Astrocyte (in vitro differentiated cells and primary cell): ENCODE measurements around the gene C19orf12. TPM values are rescaled to one million over a fixed set of nuclear protein-coding genes. Genes with fewer than 3 reads are reported as not detected.

Experiments
- DNase-seq: peaks from one replicate; pipeline ENCODE4 v3.0.0-alpha.2; 2010; ENCODE audit warnings: low read depth
- FAIRE-seq: peaks from 2 replicates; lab custom pipeline; 2011; peaks lifted over from hg19 to GRCh38; lab: Jason Lieb, UNC
- H2AFZ ChIP-seq: 2 replicates; pipeline ENCODE4 v1.6.0; 2012; ENCODE audit warnings: low read depth, low read length, inconsistent platforms
- H3K27ac ChIP-seq: 2 replicates; pipeline ENCODE4 v1.5.1; 2011; ENCODE audit warnings: low read depth, low read length, inconsistent platforms
- H3K27me3 ChIP-seq: 2 replicates; pipeline ENCODE4 v1.6.0; 2011; ENCODE audit warnings: low read length, inconsistent platforms; ENCODE audit not compliant: insufficient read depth
- H3K36me3 ChIP-seq: 2 replicates; pipeline ENCODE4 v1.5.1; 2011; ENCODE audit warnings: low read length, inconsistent platforms; ENCODE audit not compliant: insufficient read depth
- H3K4me1 ChIP-seq: 2 replicates; pipeline ENCODE4 v1.5.1; 2011; ENCODE audit warnings: low read length, inconsistent platforms; ENCODE audit not compliant: insufficient read depth
- H3K4me2 ChIP-seq: 2 replicates; pipeline ENCODE4 v1.6.0; 2012; ENCODE audit warnings: low read length, inconsistent platforms
- H3K4me3 ChIP-seq: 2 replicates; pipeline ENCODE4 v1.5.1; 2011; ENCODE audit warnings: low read depth, mild to moderate bottlenecking, low read length, inconsistent platforms; ENCODE audit not compliant: insufficient read depth
- H3K79me2 ChIP-seq: 2 replicates; pipeline ENCODE4 v1.6.0; 2012; ENCODE audit warnings: mild to moderate bottlenecking, low read length, inconsistent platforms; ENCODE audit not compliant: insufficient read depth
- H3K9ac ChIP-seq: 2 replicates; pipeline ENCODE4 v1.6.0; 2012; ENCODE audit warnings: mild to moderate bottlenecking, low read length, inconsistent platforms
- H3K9me3 ChIP-seq: 2 replicates; pipeline ENCODE4 v1.5.1; 2012; ENCODE audit warnings: low read depth, mild to moderate bottlenecking, low read length, inconsistent platforms; ENCODE audit not compliant: insufficient read depth
- H4K20me1 ChIP-seq: 2 replicates; pipeline ENCODE4 v1.6.0; 2012; ENCODE audit warnings: low read length, inconsistent platforms; ENCODE audit not compliant: insufficient read depth
- H3K27ac Mint-ChIP-seq: one replicate; pipeline ENCODE4 v1.8.0; 2021; ENCODE audit warnings: mild to moderate bottlenecking, mixed read lengths; ENCODE audit not compliant: unreplicated experiment
- H3K27me3 Mint-ChIP-seq: one replicate; pipeline ENCODE4 v1.8.0; 2021; ENCODE audit warnings: low read depth, mixed read lengths; ENCODE audit not compliant: unreplicated experiment
- H3K36me3 Mint-ChIP-seq: one replicate; pipeline ENCODE4 v1.8.0; 2021; ENCODE audit warnings: low read depth, mixed read lengths; ENCODE audit not compliant: unreplicated experiment
- H3K4me1 Mint-ChIP-seq: one replicate; pipeline ENCODE4 v1.8.0; 2021; ENCODE audit warnings: low read depth, mixed read lengths; ENCODE audit not compliant: unreplicated experiment
- H3K4me3 Mint-ChIP-seq: one replicate; pipeline ENCODE4 v1.8.0; 2021; ENCODE audit warnings: mild to moderate bottlenecking, moderate library complexity, mixed read lengths; ENCODE audit not compliant: unreplicated experiment
- H3K9me3 Mint-ChIP-seq: one replicate; pipeline ENCODE4 v1.8.0; 2021; ENCODE audit warnings: mild to moderate bottlenecking, mixed read lengths; ENCODE audit not compliant: unreplicated experiment
- CTCF ChIP-seq: IDR thresholded peaks from 2 replicates; pipeline ENCODE4 v1.5.1; 2011; ENCODE audit warnings: low read depth, mild to moderate bottlenecking, inconsistent platforms, low read length, moderate library complexity; ENCODE audit not compliant: insufficient read depth
- EZH2 ChIP-seq: IDR thresholded peaks from 2 replicates; pipeline ENCODE4 v1.6.1; 2012; ENCODE audit warnings: mild to moderate bottlenecking, low read length, inconsistent platforms; ENCODE audit not compliant: insufficient read depth
- total RNA-seq: library from RNA; stranded (reverse); gene quantifications from 2 replicates; pipeline ENCODE4 v1.2.1, GENCODE V29; 2021

Gene C19orf12
- total RNA-seq, 1 donor from 2014 or later = 38.7 TPM

DNA sequence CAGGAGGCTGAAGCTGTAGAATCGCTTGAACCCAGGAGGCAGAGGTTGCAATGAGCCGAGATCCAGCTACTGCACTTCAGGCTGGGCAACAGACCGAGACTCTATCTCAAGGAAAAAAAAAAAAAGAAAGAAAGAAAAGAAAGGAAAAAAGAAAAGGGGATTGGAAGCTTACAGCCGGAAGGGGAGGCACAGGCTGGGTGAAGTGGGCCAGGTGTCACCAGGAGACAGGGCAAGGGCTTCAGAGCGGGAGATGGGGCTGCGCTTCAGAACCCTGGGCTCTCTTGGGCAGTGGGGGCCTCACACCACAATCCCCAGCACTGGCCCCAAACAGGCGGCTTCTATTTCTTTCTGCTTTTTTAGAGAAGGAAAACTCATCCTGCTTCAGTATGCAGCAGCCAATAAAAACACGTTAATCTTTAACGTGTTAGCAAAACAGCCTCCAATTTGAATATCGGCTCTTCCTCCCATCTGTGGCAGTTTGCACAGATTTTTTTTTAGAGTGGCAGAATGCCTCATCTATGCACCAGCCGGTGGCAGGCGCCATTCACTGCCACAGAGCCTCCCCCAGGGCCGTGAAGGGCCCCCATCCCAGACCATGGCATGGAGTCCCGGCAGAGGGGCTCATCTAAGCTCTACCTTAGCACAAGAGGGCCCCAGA, 46.6 kb upstream of the C19orf12 start:
- no peaks in the 10 kb centered on the region for H3K79me2 ChIP-seq
- H3K4me3 Mint-ChIP-seq = peak overlapping the region; percentile 54
- no peaks in the 10 kb centered on the region for H3K4me1 ChIP-seq
- H3K36me3 Mint-ChIP-seq = no peaks in the 10 kb centered on the region
- no peaks in the 10 kb centered on the region for H3K9me3 Mint-ChIP-seq
- H3K27ac ChIP-seq = no peak overlapping the region
- H3K9ac ChIP-seq = no peak overlapping the region
- DNase-seq = no peak
- H2AFZ ChIP-seq = no peak overlapping the region
- H3K4me2 ChIP-seq = no peak overlapping the region
- no peaks in the 10 kb centered on the region for H4K20me1 ChIP-seq
- no peak overlapping the region for H3K27ac Mint-ChIP-seq
- no peak overlapping the region for H3K4me3 ChIP-seq
- H3K36me3 ChIP-seq = no peaks in the 10 kb centered on the region
- H3K27me3 Mint-ChIP-seq = peaks cover 19% of the 10 kb centered on the region
- no peak for FAIRE-seq
- TF ChIP-seq CTCF (no peak), EZH2 (no peak)
- no peaks in the 10 kb centered on the region for H3K9me3 ChIP-seq
- no peaks in the 10 kb centered on the region for H3K27me3 ChIP-seq
- no peaks in the 10 kb centered on the region for H3K4me1 Mint-ChIP-seq

DNA sequence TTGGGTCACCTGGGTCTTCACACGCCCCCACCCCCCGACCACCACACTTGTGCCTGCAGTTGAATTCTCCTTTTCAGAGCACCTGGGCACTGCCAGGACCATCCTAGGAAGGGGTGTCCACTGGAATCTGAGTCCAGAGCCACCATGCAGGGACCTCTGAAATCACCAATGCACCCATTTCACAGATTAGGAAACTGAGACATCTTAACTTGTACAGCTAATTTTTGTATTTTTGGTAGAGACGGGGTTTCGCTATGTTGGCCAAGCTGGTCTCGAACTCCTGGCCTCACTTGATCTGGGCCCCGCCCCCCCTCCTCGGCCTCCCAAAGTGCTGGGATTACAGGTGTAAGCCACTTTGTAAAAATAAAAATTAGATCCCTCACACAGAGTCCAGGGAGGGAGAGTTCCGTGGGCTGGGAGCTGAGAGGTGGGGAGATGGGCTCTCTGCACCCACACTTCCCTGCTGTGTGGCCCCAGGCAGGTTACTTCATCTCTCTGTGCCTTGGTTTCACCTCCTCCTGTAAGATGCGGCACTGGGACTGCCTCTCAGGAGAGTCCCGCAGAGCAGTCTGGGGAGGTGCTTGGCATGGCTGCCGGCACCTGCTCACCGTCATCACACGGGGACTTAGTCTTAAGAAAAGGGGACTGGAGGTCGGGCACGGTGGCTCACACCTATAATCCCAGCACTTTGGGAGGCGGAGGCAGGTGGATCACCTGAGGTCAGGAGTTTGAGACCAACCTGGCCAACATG, 45.9 kb upstream of the C19orf12 start:
- H2AFZ ChIP-seq = no peak overlapping the region
- no peak overlapping the region for H3K4me3 ChIP-seq
- no peaks in the 10 kb centered on the region for H3K36me3 Mint-ChIP-seq
- no peaks in the 10 kb centered on the region for H3K36me3 ChIP-seq
- no peak overlapping the region for H3K4me3 Mint-ChIP-seq
- H3K9me3 ChIP-seq = no peaks in the 10 kb centered on the region
- FAIRE-seq (no peak), DNase-seq (no peak)
- no peaks in the 10 kb centered on the region for H3K9me3 Mint-ChIP-seq
- no peaks in the 10 kb centered on the region for H4K20me1 ChIP-seq
- no peak overlapping the region for H3K9ac ChIP-seq
- no peaks in the 10 kb centered on the region for H3K4me1 ChIP-seq
- H3K4me1 Mint-ChIP-seq = no peaks in the 10 kb centered on the region
- no peak overlapping the region for H3K27ac Mint-ChIP-seq
- no peak overlapping the region for H3K4me2 ChIP-seq
- no peak overlapping the region for H3K27ac ChIP-seq
- peaks cover 13% of the 10 kb centered on the region for H3K27me3 Mint-ChIP-seq
- H3K79me2 ChIP-seq = no peaks in the 10 kb centered on the region
- TF ChIP-seq CTCF (no peak), EZH2 (no peak)
- no peaks in the 10 kb centered on the region for H3K27me3 ChIP-seq

GRCh38 chr19:29759359-29759758, 44.3 kb upstream of the C19orf12 start:
- Histone ChIP-seq H3K4me1 (no peaks in the 10 kb centered on the region), H3K4me3 (no peak overlapping the region), H3K9me3 (no peaks in the 10 kb centered on the region), H2AFZ (no peak overlapping the region), H3K79me2 (no peaks in the 10 kb centered on the region), H3K9ac (no peak overlapping the region), H3K27me3 (no peaks in the 10 kb centered on the region), H4K20me1 (no peaks in the 10 kb centered on the region), H3K4me2 (no peak overlapping the region), H3K36me3 (no peaks in the 10 kb centered on the region), H3K27ac (no peak overlapping the region)
- Mint-ChIP-seq H3K4me3 (no peak overlapping the region), H3K9me3 (no peaks in the 10 kb centered on the region), H3K36me3 (no peaks in the 10 kb centered on the region), H3K27me3 (peaks cover 10% of the 10 kb centered on the region), H3K4me1 (no peaks in the 10 kb centered on the region), H3K27ac (no peak overlapping the region)
- DNase-seq = no peak
- no peak for FAIRE-seq
- TF ChIP-seq CTCF = no peak
- TF ChIP-seq EZH2 = no peak
